Lower lobe of right lung (tissue), 2 donors: Measurements from ENCODE around the gene GRB10. TPM values are rescaled to one million over a fixed set of nuclear protein-coding genes. Genes with fewer than 3 reads are reported as not detected.

Experiments used
- ATAC-seq, 2 donors: fragments of 200-7000 bp; cut with Tn5 transposase; one replicate each; pipeline ENCODE4 v1.9.1; 2020 to 2022; ENCODE audit warnings: mild to moderate bottlenecking in 2 of 2, moderate library complexity in 2 of 2
- DNase-seq: peaks from one replicate; pipeline ENCODE4 v3.0.0-alpha.2; 2020
- H3K27ac ChIP-seq: fragments of 200-600 bp; one replicate; pipeline ENCODE4 v1.8.0; 2022
- H3K27me3 ChIP-seq: fragments of 200-600 bp; one replicate; pipeline ENCODE4 v1.8.0; 2022; ENCODE audit warnings: low read depth
- H3K36me3 ChIP-seq: fragments of 200-600 bp; one replicate; pipeline ENCODE4 v1.8.0; 2022; ENCODE audit warnings: mild to moderate bottlenecking
- H3K4me1 ChIP-seq: fragments of 200-600 bp; one replicate; pipeline ENCODE4 v1.8.0; 2022
- H3K4me3 ChIP-seq: fragments of 200-600 bp; one replicate; pipeline ENCODE4 v1.8.0; 2022; ENCODE audit warnings: mild to moderate bottlenecking
- H3K9me3 ChIP-seq: fragments of 200-600 bp; one replicate; pipeline ENCODE4 v1.8.0; 2022
- intact Hi-C: fragments of 100-400 bp; cut with DNase I; formaldehyde crosslinking; loops from one replicate; pipeline ENCODE4 v1.11.0; 2022
- total RNA-seq: library from RNA; stranded (reverse); fragmentation: NEBNext Ultra II Directional; extraction: Animal tissue kit (Norgen Biotek cat#: 25700); gene quantifications from one replicate; pipeline ENCODE4 v1.2.1, GENCODE V29; 2021
- TF ChIP-seq, protein P1 (sequence below): fragments of 200-600 bp; IDR thresholded peaks from one replicate; pipeline ENCODE4 v1.8.0; 2022; ENCODE audit warnings: antibody characterized with exemption, mild to moderate bottlenecking
- donor health status: DM: no; HTN: yes; CAD: no; lungs with severe emphysema.

GRB10 gene
- total RNA-seq, 1 donor from 2014 or later: 36.5 TPM

GRCh38 chr7:50768485-50769474 lies 13.9 kb downstream of the GRB10 start:
- Histone ChIP-seq H3K4me3 (no peak overlapping the region), H3K4me1 (peaks cover 5% of the 10 kb centered on the region), H3K27me3 (no peaks in the 10 kb centered on the region), H3K27ac (no peak overlapping the region), H3K36me3 (no peaks in the 10 kb centered on the region), H3K9me3 (no peaks in the 10 kb centered on the region)
- TF ChIP-seq, protein P1, sequence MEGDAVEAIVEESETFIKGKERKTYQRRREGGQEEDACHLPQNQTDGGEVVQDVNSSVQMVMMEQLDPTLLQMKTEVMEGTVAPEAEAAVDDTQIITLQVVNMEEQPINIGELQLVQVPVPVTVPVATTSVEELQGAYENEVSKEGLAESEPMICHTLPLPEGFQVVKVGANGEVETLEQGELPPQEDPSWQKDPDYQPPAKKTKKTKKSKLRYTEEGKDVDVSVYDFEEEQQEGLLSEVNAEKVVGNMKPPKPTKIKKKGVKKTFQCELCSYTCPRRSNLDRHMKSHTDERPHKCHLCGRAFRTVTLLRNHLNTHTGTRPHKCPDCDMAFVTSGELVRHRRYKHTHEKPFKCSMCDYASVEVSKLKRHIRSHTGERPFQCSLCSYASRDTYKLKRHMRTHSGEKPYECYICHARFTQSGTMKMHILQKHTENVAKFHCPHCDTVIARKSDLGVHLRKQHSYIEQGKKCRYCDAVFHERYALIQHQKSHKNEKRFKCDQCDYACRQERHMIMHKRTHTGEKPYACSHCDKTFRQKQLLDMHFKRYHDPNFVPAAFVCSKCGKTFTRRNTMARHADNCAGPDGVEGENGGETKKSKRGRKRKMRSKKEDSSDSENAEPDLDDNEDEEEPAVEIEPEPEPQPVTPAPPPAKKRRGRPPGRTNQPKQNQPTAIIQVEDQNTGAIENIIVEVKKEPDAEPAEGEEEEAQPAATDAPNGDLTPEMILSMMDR: no peak
- intact Hi-C loops: no loop called here
- no peak for DNase-seq
- no peak for ATAC-seq

- H3K4me1 ChIP-seq: peaks cover 5% of the 10 kb centered on the region
- no peak for DNase-seq
- H3K27me3 ChIP-seq: no peaks in the 10 kb centered on the region
- ATAC-seq: no peak
- H3K4me3 ChIP-seq: no peak overlapping the region
- H3K27ac ChIP-seq: no peak overlapping the region
- H3K9me3 ChIP-seq: no peaks in the 10 kb centered on the region
- intact Hi-C loops: no loop called here
- no peaks in the 10 kb centered on the region for H3K36me3 ChIP-seq
- TF ChIP-seq, protein P1: no peak
These were observed 15.9 kb downstream of the GRB10 start for GRCh38 chr7:50766849-50767207.

- no peak overlapping the region for H3K4me3 ChIP-seq
- H3K36me3 ChIP-seq: no peaks in the 10 kb centered on the region
- H3K4me1 ChIP-seq: peaks cover 5% of the 10 kb centered on the region
- no peak for DNase-seq
- no peaks in the 10 kb centered on the region for H3K9me3 ChIP-seq
- intact Hi-C loops: no loop called here
- H3K27me3 ChIP-seq: no peaks in the 10 kb centered on the region
- H3K27ac ChIP-seq: no peak overlapping the region
- no peak for ATAC-seq
- TF ChIP-seq, protein P1: no peak
These were observed 16.4 kb downstream of the GRB10 start for GRCh38 chr7:50766106-50766848.

- Histone ChIP-seq H3K27me3 (no peaks in the 10 kb centered on the region), H3K9me3 (no peaks in the 10 kb centered on the region), H3K4me3 (no peak overlapping the region), H3K27ac (no peak overlapping the region), H3K36me3 (no peaks in the 10 kb centered on the region), H3K4me1 (peaks cover 10% of the 10 kb centered on the region)
- no peak for DNase-seq
- TF ChIP-seq, protein P1: no peak
- no peak for ATAC-seq
- intact Hi-C loops: no loop called here
These were observed 20.4 kb downstream of the GRB10 start for GRCh38 chr7:50762337-50762736.

DNA sequence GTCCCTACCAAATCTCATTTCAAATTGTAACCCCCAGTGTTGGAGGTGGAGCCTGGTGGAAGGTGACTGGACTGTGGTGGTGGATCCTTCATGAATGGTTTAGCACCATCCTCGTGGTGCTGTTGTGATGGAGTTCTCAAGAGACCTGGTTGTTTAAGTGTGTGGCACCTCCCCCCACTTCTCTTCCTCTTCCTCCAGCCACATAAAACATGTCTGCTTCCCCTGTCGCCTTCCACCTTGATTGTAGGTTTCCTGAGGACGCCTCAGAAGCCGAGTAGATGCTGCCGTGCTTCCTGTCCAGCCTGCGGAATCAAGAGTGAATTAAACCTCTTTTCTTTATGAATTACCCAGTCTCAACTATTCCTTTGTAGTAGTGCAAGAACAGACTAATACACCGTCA lies 21.0 kb downstream of the GRB10 start:
- TF ChIP-seq, protein P1: no peak
- Histone ChIP-seq H3K9me3 (no peaks in the 10 kb centered on the region), H3K27ac (no peak overlapping the region), H3K36me3 (no peaks in the 10 kb centered on the region), H3K4me3 (no peak overlapping the region), H3K27me3 (no peaks in the 10 kb centered on the region), H3K4me1 (peaks cover 9% of the 10 kb centered on the region)
- intact Hi-C loops: no loop called here
- DNase-seq (no peak), ATAC-seq (no peak)
